Activated CD8-positive, alpha-beta memory T cell treated with anti-CD3 and anti-CD28 coated beads for 24 hours (primary cell): ENCODE data around the gene TMPRSS15.

Experiments
- DNase-seq: peaks from one replicate; pipeline ENCODE4 v3.0.0-alpha.2; 2020

Gene TMPRSS15

GRCh38 chr21:18340387-18340942, 63.1 kb downstream of the TMPRSS15 start:
- no peak for DNase-seq

- DNase-seq = no peak
Observed at GRCh38 chr21:18335651-18336236, 67.8 kb downstream of the TMPRSS15 start.

GRCh38 chr21:18334066-18334465, 69.5 kb downstream of the TMPRSS15 start:
- no peak for DNase-seq

- DNase-seq = no peak
Observed at GRCh38 chr21:18318156-18318555, 85.4 kb downstream of the TMPRSS15 start.

GRCh38 chr21:18298228-18298627, 105.4 kb downstream of the TMPRSS15 start:
- DNase-seq = no peak

- DNase-seq = no peak
Observed at GRCh38 chr21:18294100-18294499, 109.5 kb downstream of the TMPRSS15 start.

- DNase-seq = no peak
Observed at GRCh38 chr21:18289876-18290275, 113.7 kb downstream of the TMPRSS15 start.

GRCh38 chr21:18285379-18285778, 118.2 kb downstream of the TMPRSS15 start:
- no peak for DNase-seq

- no peak for DNase-seq
Observed at GRCh38 chr21:18275781-18276180, 127.8 kb downstream of the TMPRSS15 start.

- DNase-seq = no peak
Observed at GRCh38 chr21:18274370-18274769, 129.2 kb downstream of the TMPRSS15 start.

GRCh38 chr21:18273400-18273799, 130.2 kb downstream of the TMPRSS15 start:
- DNase-seq = no peak

- no peak for DNase-seq
Observed at GRCh38 chr21:18269856-18270255, 133.7 kb downstream of the TMPRSS15 start.

GRCh38 chr21:18268906-18269305, 134.7 kb downstream of the TMPRSS15 start:
- no peak for DNase-seq

GRCh38 chr21:18267496-18267895, 136.1 kb downstream of the TMPRSS15 start:
- no peak for DNase-seq

GRCh38 chr21:18265944-18266343, 137.6 kb downstream of the TMPRSS15 start:
- DNase-seq = no peak

GRCh38 chr21:18253799-18254198, 149.8 kb downstream of the TMPRSS15 start:
- DNase-seq = no peak

GRCh38 chr21:18253221-18253620, 150.4 kb downstream of the TMPRSS15 start:
- no peak for DNase-seq

GRCh38 chr21:18252680-18253079, 150.9 kb downstream of the TMPRSS15 start:
- DNase-seq = no peak

- no peak for DNase-seq
Observed at GRCh38 chr21:18252256-18252655, 151.3 kb downstream of the TMPRSS15 start.

- no peak for DNase-seq
Observed at GRCh38 chr21:18251065-18251464, 152.5 kb downstream of the TMPRSS15 start.

- DNase-seq = no peak
Observed at GRCh38 chr21:18249672-18250071, 153.9 kb downstream of the TMPRSS15 start.

- no peak for DNase-seq
Observed at GRCh38 chr21:18248171-18248570, 155.4 kb downstream of the TMPRSS15 start.

- no peak for DNase-seq
Observed at GRCh38 chr21:18245464-18245967, 158.1 kb downstream of the TMPRSS15 start.

- DNase-seq = no peak
Observed at GRCh38 chr21:18244671-18245463, 158.7 kb downstream of the TMPRSS15 start, which contains the start of gene CHODL. CHODL (plus strand) TSS chr21:18244833; CDS start chr21:18245224, 391 bp downstream.
